ENCODE results near the gene TEKT5. TPM values are rescaled to one million over a fixed set of nuclear protein-coding genes. Genes with fewer than 3 reads are reported as not detected.

TEKT5 gene
- polyA plus RNA-seq, 3 donors: 0.16 TPM; not detected in 2

DNA sequence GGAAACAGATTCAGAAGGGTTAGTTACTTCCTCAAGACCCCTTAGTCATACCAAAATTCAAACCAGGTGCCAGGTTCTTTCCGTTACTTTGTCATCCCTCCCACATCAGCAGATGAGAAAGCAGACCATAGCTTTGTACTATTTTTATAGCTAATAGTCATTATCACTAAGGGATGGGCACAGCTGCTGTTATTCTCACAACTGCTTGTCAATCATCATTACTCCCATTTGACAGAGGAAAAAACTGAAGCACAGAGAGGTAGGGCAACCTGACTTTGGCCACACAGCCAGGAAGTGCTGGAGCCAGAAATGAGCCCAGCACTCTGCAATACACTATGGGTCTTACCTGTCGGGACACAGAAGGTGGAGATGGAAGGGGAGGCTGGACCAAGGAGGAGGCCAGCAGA is 30.0 kb downstream of the TEKT5 start:
- peaks cover 6 to 9% (median 6%) of the 10 kb centered on the region in 3 donors for H3K27me3 Mint-ChIP-seq (ENCODE audit: low read depth in 3 of 3)
- no peak overlapping the region for H3K4me3 Mint-ChIP-seq
- H3K36me3 Mint-ChIP-seq: no peaks in the 10 kb centered on the region
- Histone ChIP-seq H4K20me1 (ENCODE audit: insufficient read depth, low read length) (no peaks in the 10 kb centered on the region), H3K36me3 (replicated peaks in 1 of 2; ENCODE audit: control insufficient read depth in 1 of 2, insufficient read depth in 2 of 2, low read length in 2 of 2) (no peaks in the 10 kb centered on the region), H3K9ac (ENCODE audit: insufficient read depth, low read length, poor library complexity, severe bottlenecking) (no peak overlapping the region), H3K4me3 (replicated peaks in 1 of 3; ENCODE audit: low read depth in 2 of 3, low read length in 3 of 3) (no peak overlapping the region), H3K4me1 (ENCODE audit: control insufficient read depth in 1 of 2, insufficient read depth in 2 of 2, low read length in 2 of 2) (no peaks in the 10 kb centered on the region), H3K9me3 (replicated peaks in 1 of 2; ENCODE audit: control insufficient read depth in 1 of 2, insufficient read depth in 1 of 2, low read length in 2 of 2) (no peaks in the 10 kb centered on the region), H3K4me2 (replicated peaks; ENCODE audit: extremely low read depth, low read length, poor library complexity, severe bottlenecking) (no peak overlapping the region), H2AFZ (ENCODE audit: insufficient read depth, low read depth, low read length, poor library complexity, severe bottlenecking) (no peak overlapping the region), H3K27me3 (ENCODE audit: control insufficient read depth in 2 of 2, insufficient read depth in 2 of 2, low read length in 2 of 2) (no peaks in the 10 kb centered on the region), H3K79me2 (ENCODE audit: insufficient read depth, low read length) (no peaks in the 10 kb centered on the region), H3K27ac (ENCODE audit: low read depth in 1 of 2, low read length in 2 of 2) (no peak overlapping the region)
- H3K27ac Mint-ChIP-seq: no peak overlapping the region
- TF ChIP-seq, protein P1, sequence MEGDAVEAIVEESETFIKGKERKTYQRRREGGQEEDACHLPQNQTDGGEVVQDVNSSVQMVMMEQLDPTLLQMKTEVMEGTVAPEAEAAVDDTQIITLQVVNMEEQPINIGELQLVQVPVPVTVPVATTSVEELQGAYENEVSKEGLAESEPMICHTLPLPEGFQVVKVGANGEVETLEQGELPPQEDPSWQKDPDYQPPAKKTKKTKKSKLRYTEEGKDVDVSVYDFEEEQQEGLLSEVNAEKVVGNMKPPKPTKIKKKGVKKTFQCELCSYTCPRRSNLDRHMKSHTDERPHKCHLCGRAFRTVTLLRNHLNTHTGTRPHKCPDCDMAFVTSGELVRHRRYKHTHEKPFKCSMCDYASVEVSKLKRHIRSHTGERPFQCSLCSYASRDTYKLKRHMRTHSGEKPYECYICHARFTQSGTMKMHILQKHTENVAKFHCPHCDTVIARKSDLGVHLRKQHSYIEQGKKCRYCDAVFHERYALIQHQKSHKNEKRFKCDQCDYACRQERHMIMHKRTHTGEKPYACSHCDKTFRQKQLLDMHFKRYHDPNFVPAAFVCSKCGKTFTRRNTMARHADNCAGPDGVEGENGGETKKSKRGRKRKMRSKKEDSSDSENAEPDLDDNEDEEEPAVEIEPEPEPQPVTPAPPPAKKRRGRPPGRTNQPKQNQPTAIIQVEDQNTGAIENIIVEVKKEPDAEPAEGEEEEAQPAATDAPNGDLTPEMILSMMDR (IDR thresholded peaks at IDR 0.05): no peak
- H3K9me3 Mint-ChIP-seq: no peaks in the 10 kb centered on the region
- 80% methylated on average over 1 of the region's 2 CpGs for WGBS (ENCODE audit: insufficient coverage)
- intact Hi-C loops (cut with micrococcal nuclease): no loop called here
- no peaks in the 10 kb centered on the region for H3K4me1 Mint-ChIP-seq
- no peak for DNase-seq

DNA sequence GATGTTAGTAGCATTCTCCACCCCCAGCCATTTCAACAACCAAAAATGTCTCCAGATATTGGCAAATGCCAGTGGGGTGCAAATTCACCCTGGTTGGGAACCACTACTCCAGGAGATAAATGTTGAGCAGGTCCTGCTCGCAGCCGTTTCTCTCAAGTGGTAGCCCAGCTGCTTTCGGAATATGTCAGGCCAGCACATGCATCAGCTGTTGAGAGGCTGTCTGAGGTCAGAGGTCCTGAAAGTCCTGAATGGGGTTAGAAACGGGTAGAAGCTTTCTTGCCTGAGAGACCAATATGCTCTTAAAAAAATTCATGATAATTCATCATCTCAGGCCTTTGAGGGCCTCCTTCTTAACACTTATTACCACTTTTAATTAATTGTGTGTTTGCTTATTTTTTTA is 31.0 kb downstream of the TEKT5 start:
- Histone ChIP-seq H3K36me3 (replicated peaks in 1 of 2; ENCODE audit: control insufficient read depth in 1 of 2, insufficient read depth in 2 of 2, low read length in 2 of 2) (no peaks in the 10 kb centered on the region), H3K79me2 (ENCODE audit: insufficient read depth, low read length) (no peaks in the 10 kb centered on the region), H3K4me1 (ENCODE audit: control insufficient read depth in 1 of 2, insufficient read depth in 2 of 2, low read length in 2 of 2) (no peaks in the 10 kb centered on the region), H3K9me3 (replicated peaks in 1 of 2; ENCODE audit: control insufficient read depth in 1 of 2, insufficient read depth in 1 of 2, low read length in 2 of 2) (no peaks in the 10 kb centered on the region), H3K27ac (ENCODE audit: low read depth in 1 of 2, low read length in 2 of 2) (no peak overlapping the region), H4K20me1 (ENCODE audit: insufficient read depth, low read length) (no peaks in the 10 kb centered on the region), H2AFZ (ENCODE audit: insufficient read depth, low read depth, low read length, poor library complexity, severe bottlenecking) (no peak overlapping the region), H3K27me3 (ENCODE audit: control insufficient read depth in 2 of 2, insufficient read depth in 2 of 2, low read length in 2 of 2) (no peaks in the 10 kb centered on the region), H3K4me2 (replicated peaks; ENCODE audit: extremely low read depth, low read length, poor library complexity, severe bottlenecking) (no peak overlapping the region), H3K4me3 (replicated peaks in 1 of 3; ENCODE audit: low read depth in 2 of 3, low read length in 3 of 3) (no peak overlapping the region), H3K9ac (ENCODE audit: insufficient read depth, low read length, poor library complexity, severe bottlenecking) (no peak overlapping the region)
- TF ChIP-seq, protein P1 (IDR thresholded peaks at IDR 0.05): no peak
- Mint-ChIP-seq H3K9me3 (peaks cover 0 to 2% (median 0%) of the 10 kb centered on the region in 7 donors), H3K4me1 (no peaks in the 10 kb centered on the region), H3K4me3 (no peak overlapping the region), H3K36me3 (no peaks in the 10 kb centered on the region), H3K27me3 (ENCODE audit: low read depth in 3 of 3) (peaks cover 3 to 9% (median 6%) of the 10 kb centered on the region in 3 donors), H3K27ac (no peak overlapping the region)
- no CpG with 5 or more reads among the region's 4 CpGs for WGBS (ENCODE audit: insufficient coverage)
- DNase-seq: no peak
- intact Hi-C loops (cut with micrococcal nuclease): no loop called here
